GM21723 (cell line): ENCODE data around the gene DNMT3B.
"Not testable (repeated sequence)": the region's sequence is repeated elsewhere in the genome, so short reads cannot be mapped to it uniquely, and the experiment has no call there.

Source experiments
- ATAC-seq: cut with Tn5 transposase; IDR thresholded peaks from one replicate; pipeline ENCODE4 v1.9.1; 2021; ENCODE audit warnings: mild to moderate bottlenecking, moderate library complexity; ENCODE audit not compliant: unreplicated experiment

DNMT3B gene

DNA sequence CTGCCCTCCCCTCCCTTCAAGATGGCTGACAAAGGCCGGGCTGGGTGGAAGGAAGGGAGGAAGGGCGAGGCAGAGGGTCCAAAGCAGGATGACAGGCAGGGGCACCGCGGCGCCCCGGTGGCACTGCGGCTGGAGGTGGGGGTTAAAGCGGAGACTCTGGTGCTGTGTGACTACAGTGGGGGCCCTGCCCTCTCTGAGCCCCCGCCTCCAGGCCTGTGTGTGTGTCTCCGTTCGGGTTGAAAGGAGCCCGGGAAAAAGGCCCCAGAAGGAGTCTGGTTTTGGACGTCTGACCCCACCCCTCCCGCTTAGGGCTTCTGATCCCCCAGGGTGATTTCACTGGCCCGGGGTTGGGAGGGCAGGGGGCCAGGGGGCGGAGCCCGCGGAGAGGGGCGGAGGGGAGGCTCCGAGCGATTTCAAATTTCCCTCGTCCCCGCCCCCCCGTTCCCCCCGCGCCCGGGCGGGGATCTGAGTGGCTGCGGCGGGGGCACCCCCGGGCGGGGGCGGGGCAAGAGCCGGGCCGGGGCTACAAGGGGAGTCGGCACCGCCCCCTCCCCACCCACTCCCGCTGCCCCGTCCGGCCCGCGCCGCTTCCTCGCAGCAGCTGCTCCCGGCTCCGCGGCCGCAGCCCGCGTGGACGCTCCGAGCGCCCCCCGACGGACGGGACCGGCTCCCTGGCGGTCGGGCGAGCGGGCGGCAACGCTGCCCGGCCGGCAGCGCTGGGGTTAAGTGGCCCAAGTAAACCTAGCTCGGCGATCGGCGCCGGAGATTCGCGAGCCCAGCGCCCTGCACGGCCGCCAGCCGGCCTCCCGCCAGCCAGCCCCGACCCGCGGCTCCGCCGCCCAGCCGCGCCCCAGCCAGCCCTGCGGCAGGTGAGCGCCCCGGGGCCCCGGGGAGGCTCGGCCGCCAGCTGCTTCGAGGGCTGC lies at the start of gene DNMT3B:
Gene DNMT3B, plus strand, starts transcription at position 555 of the 923 bp plus-strand sequence. CDS start 17,939 bp downstream, outside the sequence.
- peak; percentile 63 for ATAC-seq

DNA sequence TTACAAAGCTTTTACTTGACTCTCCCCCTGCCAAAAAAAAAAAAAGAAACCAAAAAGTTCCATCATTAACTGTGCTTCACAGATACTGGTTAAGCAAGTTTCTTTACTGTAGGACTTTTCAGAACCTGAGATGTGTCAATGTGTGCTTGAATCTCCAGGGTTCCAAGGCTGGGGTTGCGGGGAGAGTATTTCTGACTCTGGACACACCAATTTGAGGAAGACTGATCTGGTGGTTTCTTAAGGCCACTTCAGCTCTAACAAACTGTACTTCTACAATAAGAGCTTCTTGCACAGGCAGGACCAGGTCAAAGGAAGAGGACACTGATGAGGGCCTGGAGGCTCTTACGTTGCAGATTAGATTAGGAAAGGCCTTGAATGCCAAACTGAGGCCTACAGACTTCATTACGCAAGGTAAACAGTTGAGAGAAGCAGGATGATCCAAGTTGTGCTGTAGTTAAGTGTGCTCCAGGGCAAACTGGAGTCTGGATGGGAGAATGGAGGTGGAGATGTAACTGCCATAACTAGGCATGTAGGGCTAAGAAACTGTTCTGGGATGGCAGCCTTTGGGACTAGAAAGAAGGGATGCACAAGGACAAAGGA lies 43.3 kb upstream of the DNMT3B start:
- ATAC-seq, result no peak

DNA sequence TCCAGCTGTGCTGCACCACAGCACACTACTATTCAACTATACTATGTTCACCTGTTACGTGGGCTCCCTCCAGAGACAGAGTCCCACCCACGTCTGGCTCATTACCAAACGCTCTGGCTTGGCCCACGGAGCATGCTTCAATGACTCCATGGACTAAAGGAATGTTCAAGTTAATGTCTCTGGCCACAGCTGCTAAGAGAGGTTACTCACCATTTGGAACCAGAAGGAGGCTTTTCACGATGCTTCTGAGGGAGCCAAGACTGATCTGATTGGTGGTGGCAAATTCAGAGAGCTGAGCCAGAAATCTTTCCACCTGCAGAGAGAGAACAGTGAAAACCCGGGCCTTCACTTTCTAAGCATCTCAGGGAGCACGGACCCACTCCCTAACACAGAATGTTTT lies 34.5 kb upstream of the DNMT3B start:
- no peak for ATAC-seq

DNA sequence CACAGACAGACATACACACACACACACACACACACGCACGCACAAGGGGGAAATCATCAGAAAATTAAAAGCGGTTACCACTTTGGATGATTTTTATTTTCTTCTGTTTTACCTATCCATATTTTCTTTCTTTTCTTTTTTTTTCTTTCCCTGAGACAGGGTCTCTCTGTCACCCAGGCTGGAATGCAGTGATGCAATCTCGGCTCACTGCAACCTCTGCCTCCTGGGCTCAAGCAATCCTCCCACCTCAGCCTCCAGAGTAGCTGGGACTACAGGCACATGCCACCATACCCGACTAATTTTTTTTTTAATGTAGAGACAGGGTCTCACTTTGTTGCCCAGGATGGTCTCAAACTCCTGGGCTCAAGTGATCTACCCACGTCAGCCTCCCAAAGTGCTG lies 33.8 kb upstream of the DNMT3B start:
- not testable (repeated sequence) for ATAC-seq

DNA sequence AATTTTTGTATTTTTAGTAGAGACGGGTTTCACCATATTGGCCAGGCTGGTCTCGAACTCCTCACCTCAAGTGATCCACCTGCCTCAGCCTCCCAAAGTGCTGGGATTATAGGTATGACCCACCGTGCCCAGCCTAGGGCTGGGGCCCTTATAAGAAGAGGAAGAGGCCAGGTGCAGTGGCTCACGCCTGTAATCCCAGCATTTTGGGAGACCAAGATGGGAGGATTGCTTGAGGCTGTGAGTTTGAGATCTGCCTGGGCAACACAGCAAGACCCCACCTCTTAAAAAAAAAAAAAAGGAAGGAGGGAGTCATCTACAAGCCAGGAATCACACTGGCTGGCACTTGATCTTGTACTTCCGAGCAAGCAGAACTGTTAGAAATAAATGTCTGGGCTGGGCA lies 32.9 kb upstream of the DNMT3B start:
- ATAC-seq, result not testable (repeated sequence)

DNA sequence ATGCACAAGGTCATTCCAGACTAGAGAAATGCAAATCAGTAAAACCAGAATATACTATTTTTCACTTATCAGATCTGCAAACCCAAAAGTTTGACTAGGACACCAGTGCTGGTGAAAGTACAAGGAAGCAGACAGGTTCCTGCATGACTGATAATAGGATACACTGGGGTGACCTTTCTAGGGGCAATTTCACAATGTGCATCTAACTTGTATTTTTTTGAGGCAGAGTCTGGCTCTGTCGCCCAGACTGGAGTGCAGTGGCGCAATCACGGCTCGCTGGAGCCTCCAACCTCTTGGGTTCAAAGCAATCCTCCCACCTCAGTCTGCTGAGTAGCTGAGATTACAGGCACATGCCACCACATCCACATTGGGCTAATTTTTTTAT lies 30.3 kb upstream of the DNMT3B start:
- ATAC-seq, result no peak

DNA sequence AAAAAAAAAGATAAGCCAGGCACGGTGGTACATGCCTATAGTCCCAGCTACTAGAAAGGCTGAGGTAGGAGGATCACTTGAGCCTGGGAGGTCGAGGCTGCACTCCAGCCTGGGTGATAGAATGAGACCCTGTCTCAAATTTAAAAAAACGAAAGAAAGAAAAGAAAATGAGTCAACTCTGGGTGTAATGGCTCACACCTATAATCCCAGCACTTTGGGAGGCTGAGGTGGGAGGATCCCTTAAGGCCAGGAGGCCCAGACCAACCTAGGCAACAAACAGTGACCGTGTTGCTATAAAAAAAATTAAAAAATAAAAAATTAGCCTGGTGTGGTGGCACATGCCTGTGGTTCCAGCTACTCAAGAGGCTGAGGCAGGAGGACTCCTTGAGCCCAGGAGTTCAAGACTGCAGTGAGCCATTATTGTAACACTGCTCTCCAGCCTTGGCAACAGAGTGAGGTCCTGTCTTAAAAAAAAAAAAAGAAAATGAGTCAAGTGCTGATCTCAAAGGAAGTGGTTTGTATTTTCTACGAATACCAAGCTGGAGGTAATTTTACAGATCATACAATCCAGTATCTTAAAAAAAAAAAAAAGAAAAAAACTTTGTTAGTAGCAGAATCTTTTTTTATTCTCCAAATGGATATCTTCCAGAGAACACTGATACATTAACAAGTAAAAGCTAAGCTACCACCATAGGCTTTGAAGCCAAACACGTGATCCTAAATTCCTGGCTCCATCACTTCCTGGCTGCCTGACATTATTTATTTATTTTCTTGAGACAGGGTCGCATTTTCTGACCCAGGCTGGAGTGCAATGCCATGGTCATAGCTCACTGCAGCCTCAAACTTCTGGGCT lies 24.6 kb upstream of the DNMT3B start:
- no peak for ATAC-seq

DNA sequence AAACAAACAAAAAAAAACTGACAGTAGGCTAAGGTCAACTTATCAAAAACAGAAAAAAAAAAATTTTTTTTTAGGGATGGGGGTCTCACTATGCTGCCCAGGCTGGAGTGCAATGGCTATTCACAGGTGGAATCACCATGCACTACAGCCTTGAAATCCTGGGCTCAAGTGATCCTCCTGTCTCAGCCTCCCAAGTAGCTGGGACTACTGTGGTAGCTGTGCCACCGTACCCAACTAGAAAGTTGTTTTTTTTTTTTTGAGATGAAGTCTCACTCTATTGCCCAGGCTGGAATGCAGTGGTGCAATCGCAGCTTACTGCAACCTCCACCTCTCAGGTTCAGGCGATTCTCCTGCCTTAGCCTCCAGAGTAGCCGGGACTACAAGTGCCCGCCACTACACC lies 21.0 kb upstream of the DNMT3B start:
- no peak for ATAC-seq

DNA sequence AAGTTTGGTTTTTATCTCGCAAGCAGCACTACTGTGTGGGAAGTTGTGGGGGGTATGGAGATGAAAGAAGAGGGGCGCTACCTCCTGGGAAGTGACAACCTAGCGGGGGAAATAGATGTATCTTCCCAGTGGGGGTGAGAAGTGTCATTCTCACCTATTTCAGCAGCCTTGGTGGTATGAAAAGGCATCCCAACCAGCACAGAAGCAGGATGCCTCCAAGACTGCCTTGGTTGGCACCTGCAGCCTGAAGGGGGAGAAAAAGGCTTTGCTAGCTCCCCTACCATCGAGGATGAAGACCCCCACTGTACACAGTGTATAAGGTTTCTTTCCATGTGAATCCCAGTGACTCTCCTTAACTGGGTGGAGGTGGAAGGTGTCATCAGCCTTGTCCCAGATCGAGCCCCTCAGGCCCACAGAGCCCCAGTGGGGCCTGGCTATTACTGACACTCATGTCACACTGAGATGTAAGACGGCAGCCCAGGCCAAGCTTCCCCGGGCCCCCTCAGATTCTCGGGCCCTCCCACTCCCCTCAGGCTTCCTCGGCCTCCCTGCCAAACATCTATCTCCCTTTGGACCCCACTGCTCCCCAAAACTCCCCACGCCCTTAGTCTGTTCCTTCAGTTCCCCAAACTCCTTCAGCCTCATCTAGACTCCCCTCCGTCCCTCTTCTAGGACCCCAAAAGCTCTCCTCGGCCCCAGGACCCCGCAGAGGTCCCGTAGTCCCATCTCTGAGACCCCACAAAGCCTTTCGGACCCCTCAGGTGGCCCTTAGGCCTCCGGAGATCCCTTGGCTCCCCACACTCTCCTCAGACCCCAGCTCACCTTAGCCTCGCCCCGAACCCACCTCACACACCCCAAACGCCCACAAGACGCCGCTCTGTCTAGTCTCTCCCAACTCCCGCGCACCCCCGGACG lies 19.6 kb upstream of the DNMT3B start:
- peak; percentile 28 for ATAC-seq

DNA sequence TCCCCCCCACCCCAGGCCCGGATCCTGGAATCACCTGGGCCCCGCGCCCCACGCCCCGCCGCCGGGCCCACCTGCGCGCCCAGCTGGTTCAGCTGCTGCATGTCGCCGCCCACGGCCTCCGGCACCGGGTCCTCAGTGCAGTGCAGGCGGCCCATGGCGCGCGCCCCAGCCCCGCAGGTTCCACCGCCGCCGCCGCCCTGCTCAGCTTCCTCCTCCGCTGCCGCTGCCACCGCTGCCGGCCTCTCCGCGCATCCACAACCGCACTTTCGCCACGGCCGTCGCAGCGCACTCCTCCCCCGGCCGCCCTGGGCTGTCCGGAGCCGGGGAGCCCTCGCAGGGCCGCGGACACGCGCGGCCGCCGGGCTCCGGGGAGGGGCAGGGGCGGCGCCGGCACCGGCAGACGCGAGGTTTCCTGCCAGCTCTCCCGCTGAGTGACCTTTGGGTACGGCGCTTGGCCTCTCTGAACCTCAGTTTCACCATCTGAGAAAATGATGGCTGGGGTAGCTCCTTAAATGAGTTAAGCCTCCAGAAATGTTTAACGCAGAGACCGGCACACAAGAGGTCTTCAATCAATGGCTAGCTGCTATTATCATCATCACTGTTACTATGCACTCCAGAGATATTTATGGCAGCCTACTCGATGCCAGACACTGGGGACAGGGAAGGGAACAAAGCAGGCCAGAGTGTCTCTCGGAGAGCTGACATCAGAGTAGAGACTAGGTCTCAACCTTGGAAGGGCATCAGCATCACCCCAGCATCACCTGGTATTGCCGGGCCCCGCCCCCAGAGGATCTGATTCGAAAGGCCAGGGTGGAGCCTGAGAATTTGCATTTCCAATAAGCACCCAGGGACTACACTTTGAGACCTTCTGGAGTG lies 18.7 kb upstream of the DNMT3B start, which contains the start of gene COMMD7:
Gene COMMD7, minus strand, starts transcription at position 231 of the 876 bp plus-strand sequence. Its CDS starts 76 bp downstream, at position 155.
- peak; percentile 66 for ATAC-seq

DNA sequence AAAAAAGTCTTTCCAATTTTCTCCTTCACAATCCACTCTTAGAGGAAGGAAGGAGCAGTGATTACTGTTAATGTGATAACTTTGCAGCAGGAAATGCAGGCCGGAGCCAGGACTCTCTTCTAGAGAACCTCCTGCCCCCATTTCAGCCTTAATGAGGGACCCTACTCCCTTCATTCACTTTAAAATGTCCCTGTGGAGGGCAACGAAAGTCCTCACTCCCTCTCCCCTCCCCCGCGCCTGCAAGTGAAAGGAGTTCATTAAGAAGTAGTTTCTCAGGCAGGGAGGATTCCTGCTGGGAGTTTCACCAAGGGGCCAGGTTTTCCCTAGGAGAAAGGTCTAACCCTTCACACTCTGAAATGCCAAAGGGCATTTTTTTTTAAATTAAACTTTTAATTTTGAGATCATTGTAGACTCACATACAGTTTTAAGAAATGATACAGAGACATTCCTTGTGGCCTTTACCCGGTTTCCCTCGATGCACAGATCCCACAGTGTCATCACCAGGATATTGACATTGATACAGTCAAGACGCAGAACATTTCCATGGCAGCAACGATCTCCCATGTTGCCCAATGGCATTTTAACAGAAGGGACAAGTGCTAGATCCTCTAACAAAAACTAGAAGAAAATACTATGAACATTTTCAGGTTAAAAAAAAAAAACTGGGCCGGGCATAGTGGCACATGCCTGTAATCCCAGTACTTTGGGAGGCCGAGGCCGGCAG lies 12.1 kb upstream of the DNMT3B start:
- ATAC-seq, result no peak

DNA sequence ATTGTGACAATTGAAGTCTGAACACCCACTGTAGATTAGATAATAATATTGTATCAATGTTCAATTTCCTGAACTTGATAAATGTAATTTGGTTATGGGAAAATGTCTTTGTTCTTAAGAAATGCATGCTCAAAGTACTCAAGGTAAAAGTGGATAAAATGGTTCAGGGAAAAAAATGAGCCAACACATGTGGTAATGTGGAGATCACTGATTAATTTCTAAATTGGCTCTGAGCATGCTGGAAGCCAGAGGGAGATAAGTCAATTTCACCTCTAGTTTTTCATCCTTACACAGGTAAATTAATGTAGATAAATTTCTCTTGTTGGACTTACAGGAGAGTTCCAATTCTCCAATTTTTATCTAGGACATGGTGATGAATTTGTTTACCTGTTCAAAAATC lies 10.9 kb upstream of the DNMT3B start:
- ATAC-seq, result no peak

DNA sequence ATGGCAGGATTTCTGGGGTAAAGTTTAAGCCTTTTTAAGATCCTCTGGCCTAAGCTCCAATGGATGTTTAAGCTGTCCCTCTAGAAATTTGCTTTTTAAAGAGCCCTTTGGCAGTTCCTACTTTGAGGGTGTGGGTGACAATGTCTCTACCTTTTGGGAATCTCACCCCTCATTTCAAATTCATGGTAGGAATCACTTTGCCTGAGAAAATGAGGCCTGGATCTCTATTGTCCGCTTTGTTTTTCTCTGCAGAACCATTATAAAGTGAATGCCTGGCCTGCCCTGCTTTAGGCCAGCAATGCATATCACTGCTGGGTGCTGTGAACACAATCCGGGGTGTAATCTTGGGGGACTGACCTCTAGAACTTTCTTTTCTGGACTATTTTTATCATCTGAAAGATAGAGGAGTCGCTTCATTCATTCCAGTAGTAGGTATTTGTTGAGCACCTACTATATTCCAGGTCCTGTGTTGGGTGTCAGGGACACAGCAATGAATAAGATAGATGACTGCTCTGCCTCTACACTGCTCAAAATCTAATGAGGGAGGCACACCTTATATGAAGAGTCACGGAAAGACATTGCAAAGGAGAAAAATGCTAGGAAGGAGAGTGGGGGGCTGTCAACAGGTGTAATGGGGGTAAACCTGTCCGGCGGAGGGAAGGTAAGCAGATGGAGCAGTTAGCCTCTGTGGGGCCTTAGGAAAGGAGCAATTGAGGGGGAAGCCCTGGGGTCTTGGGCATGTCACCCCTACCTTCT lies 10.3 kb upstream of the DNMT3B start:
- ATAC-seq, result no peak

DNA sequence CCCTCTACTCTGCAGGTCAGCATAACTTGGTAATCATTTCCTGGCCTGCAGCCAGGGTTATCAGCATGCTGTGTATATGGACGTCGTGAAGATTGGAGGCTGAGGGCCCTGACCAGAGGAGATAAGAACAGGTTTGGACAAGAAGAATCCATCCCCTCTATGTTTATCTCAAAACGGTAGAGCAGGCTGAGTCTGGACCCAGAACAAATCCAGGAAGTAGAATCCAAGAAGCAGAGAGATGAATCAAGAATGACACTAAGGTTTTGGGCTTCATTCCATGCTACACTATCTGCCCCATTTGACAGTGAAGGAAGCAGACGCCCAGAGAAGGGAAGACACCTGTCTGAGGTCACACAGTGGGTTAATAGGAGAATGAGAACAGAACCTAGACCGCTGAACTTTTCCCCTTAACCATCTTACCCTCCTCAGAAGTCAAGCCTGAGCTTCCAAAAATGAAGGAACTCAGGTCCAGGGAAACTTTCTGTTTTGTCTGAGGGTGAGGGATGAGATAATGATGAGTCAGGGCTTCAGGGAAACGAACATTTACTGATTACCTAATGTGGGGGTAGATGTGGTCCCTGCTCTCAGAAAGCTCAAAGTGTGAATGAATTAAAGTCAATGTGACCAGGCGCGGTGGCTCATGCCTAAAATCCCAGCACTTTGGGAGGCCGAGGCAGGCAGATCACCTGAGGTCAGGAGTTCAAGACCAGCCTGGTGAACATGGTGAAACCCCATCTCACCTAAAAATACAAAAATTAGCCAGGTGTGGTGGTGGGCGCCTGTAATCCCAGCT lies 9.5 kb upstream of the DNMT3B start:
- no peak for ATAC-seq

DNA sequence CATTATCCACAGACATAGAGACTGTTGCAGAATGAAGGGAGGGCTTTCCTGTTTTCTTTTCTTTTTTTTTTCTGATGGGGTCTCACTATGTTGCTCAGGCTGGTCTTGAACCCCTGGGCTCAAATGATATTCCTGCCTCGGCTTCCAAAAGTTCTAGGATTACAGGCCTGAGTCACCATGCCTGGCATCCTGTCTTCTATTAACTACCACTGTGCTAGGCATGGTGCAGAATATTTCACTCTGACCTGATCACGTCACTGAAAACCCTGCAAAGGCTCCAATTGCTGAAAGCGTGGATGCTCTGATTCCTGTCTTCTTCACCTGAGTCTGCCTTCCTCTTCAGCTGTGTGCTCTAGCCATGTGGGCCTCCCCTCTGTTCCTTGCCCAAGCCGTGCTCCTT lies 8.5 kb upstream of the DNMT3B start:
- no peak for ATAC-seq

DNA sequence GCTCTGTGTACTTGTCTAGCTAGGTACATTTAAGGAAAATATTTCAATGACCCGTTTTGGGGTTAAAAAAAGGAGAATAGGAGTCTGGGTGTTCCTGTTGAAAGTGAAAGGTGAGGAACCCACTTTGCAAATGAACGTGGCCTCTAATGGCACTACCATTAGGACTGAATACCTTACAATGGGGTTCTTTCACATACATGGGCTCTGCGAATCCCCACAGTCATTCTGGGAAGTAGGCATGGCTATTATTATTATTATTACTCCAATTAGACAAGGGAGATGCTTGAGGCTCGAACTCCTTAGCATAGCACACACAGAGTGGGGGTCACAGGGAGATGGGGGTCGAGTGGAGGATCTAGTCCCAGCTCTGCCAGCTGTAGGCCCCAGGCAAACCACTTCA lies 6.0 kb upstream of the DNMT3B start:
- no peak for ATAC-seq

DNA sequence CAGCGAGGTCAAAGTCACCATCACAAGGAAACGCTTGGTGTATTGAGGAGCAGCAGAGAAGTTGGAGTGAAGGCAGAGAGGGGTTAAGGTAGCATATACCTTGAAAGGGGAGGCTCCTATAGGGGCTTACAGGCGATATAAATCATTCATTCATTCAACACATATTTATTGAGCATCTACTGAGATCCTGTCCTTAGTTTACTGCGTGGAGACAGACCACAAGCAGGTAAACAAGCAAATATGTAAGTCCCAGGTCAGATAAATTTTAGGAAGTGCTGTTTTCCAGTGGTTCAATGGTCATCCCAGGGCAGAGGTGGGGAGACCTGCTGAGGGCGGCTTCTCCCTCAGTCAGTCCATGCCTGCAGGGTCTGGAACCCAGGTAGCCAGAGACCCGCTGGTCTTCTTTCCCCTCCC lies 761 bp upstream of the DNMT3B start:
- no peak for ATAC-seq
